ENCODE data around the gene ANKFY1.

DNA sequence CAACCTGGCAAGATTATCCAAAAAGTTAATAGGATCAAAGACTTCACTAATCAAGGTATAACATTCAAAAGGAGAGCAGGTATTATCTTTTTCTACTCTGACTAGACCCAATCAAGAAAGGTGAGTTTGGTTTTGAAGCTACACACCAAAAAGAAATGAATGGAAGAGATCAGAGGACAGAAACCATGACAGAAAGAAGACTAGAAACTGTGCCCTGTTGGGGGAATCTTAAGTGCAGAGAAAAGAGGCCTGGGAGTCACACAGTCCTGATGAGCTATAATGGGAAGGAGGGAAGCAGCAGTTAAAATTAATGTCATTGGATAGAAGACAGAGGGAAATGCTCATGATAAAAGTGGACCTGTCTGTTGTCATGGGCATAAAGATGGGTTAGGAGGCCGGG, 138.2 kb downstream of the ANKFY1 start:
- TF ChIP-seq, protein P1, sequence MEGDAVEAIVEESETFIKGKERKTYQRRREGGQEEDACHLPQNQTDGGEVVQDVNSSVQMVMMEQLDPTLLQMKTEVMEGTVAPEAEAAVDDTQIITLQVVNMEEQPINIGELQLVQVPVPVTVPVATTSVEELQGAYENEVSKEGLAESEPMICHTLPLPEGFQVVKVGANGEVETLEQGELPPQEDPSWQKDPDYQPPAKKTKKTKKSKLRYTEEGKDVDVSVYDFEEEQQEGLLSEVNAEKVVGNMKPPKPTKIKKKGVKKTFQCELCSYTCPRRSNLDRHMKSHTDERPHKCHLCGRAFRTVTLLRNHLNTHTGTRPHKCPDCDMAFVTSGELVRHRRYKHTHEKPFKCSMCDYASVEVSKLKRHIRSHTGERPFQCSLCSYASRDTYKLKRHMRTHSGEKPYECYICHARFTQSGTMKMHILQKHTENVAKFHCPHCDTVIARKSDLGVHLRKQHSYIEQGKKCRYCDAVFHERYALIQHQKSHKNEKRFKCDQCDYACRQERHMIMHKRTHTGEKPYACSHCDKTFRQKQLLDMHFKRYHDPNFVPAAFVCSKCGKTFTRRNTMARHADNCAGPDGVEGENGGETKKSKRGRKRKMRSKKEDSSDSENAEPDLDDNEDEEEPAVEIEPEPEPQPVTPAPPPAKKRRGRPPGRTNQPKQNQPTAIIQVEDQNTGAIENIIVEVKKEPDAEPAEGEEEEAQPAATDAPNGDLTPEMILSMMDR (IDR thresholded peaks at IDR 0.05; ENCODE audit: low read depth, low read length) = no peak
- no peak for TF ChIP-seq EZH2phosphoT487 (IDR thresholded peaks at IDR 0.05; ENCODE audit: low read depth)
